Spleen (tissue), 11 donors: Measurements from ENCODE around the gene GRID2. TPM values are rescaled to one million over a fixed set of nuclear protein-coding genes. Genes with fewer than 3 reads are reported as not detected.

ENCODE experiments used
- DNase-seq: peaks from one replicate; pipeline ENCODE4 v3.0.0-alpha.2; 2020
- H3K27ac ChIP-seq, 8 donors: fragments of 200-600 bp; sonication (generic) in 7 of 8; 1 replicate in 4 of 8; 2 replicates in 4 of 8; pipeline versions ENCODE4 v1.5.0 to v1.8.0; 2016 to 2021; ENCODE audit warnings: inconsistent platforms in 4 of 8, mild to moderate bottlenecking in 4 of 8, moderate library complexity in 1 of 8
- H3K27me3 ChIP-seq, 7 donors: fragments of 200-600 bp; sonication (generic) in 6 of 7; replicated peaks in 1 of 7; 1 replicate in 4 of 7; 2 replicates in 3 of 7; pipeline versions ENCODE4 v1.5.0 to v1.8.0; 2016 to 2021; ENCODE audit warnings: inconsistent platforms in 3 of 7, mild to moderate bottlenecking in 1 of 7
- H3K36me3 ChIP-seq, 6 donors: fragments of 200-600 bp; sonication (generic) in 5 of 6; 1 replicate in 4 of 6; 2 replicates in 2 of 6; pipeline versions ENCODE4 v1.5.0 to v1.8.0; 2016 to 2021; ENCODE audit warnings: inconsistent platforms in 2 of 6
- H3K4me1 ChIP-seq, 6 donors: fragments of 200-600 bp; sonication (generic) in 5 of 6; 1 replicate in 3 of 6; 2 replicates in 3 of 6; pipeline versions ENCODE4 v1.5.0 to v1.8.0; 2016 to 2021; ENCODE audit warnings: inconsistent platforms in 3 of 6
- H3K4me3 ChIP-seq, 8 donors: fragments of 200-600 bp; sonication (generic) in 7 of 8; 1 replicate in 4 of 8; 2 replicates in 4 of 8; pipeline versions ENCODE4 v1.5.0 to v1.8.0; 2016 to 2021; ENCODE audit warnings: inconsistent platforms in 4 of 8, mild to moderate bottlenecking in 4 of 8, moderate library complexity in 2 of 8
- H3K9me3 ChIP-seq, 8 donors: fragments of 200-600 bp; sonication (generic) in 7 of 8; 1 replicate in 4 of 8; 2 replicates in 4 of 8; pipeline versions ENCODE4 v1.5.0 to v1.8.0; 2016 to 2021; ENCODE audit warnings: inconsistent platforms in 4 of 8
- POLR2A ChIP-seq, 3 donors: fragments of 450-650 bp; IDR thresholded peaks; one replicate each; pipeline ENCODE4 v1.5.1; 2017; ENCODE audit warnings: antibody characterized with exemption in 3 of 3, mild to moderate bottlenecking in 1 of 3
- POLR2AphosphoS5 ChIP-seq, 3 donors: sonication (generic); formaldehyde crosslinking; IDR thresholded peaks; one replicate each; pipeline ENCODE4 v1.5.1; 2017; ENCODE audit warnings: antibody characterized with exemption in 3 of 3
- WGBS, 5 donors: extraction: QIAGEN DNeasy Blood & Tissue Kit in 3 of 5; methylation state at CpG; one replicate each; pipeline versions ENCODE4 v1.1.5 to v1.1.7; 2013 to 2018; 5-methylcytosine and 5-hydroxymethylcytosine counted together
- intact Hi-C: fragments of 100-400 bp; cut with DNase I; formaldehyde crosslinking; loops from one replicate; pipeline ENCODE4 v1.15.0; 2023; ENCODE audit warnings: low total_unique reads
- polyA plus RNA-seq, 3 donors: library from polyadenylated mRNA; stranded (reverse); fragments of 200-250 nt; gene quantifications; one replicate each; pipeline ENCODE4 v1.2.1, GENCODE V29; 2013
- total RNA-seq, 7 donors: library from RNA; depleted of rRNA in 3 of 7; stranded (reverse); fragments of >200 nt in 3 of 7; fragmentation: NEBNext Ultra II Directional in 4 of 7; extraction: Animal tissue kit (Norgen Biotek cat#: 25700) in 4 of 7; gene quantifications; one replicate each; pipeline versions ENCODE4 v1.1.0 to v1.2.1, GENCODE V29; 2016 to 2021
- TF ChIP-seq, protein P1 (sequence below), 11 experiments: fragments of 200-600 bp in 7 of 11; fragments of 450-650 bp in 4 of 11; sonication (generic) in 4 of 11; IDR thresholded peaks in 8 of 11; conservative IDR thresholded peaks in 3 of 11; 1 replicate in 7 of 11; 2 replicates in 4 of 11; pipeline versions ENCODE4 v1.4.0 to v1.8.0; 2016 to 2021; ENCODE audit warnings: antibody characterized with exemption in 11 of 11, inconsistent platforms in 4 of 11, mild to moderate bottlenecking in 1 of 11
- donor health status: healthy with polysubstance abuse.
- donor health status: DM: no; HTN: no; CAD: no; lungs with moderate emphysema.
- donor health status: DM: no; HTN: no; CAD: no.
- donor health status: Bipolar disorder and iron deficiency.
- donor health status: healthy.
- donor health status: DM: no; HTN: no; CAD: no.
- donor health status: DM: yes; HTN: yes; CAD: no.

Gene GRID2
- total and polyA plus RNA-seq, 10 donors: 0.03 to 0.92 (median 0.22) TPM; not detected in 4

DNA sequence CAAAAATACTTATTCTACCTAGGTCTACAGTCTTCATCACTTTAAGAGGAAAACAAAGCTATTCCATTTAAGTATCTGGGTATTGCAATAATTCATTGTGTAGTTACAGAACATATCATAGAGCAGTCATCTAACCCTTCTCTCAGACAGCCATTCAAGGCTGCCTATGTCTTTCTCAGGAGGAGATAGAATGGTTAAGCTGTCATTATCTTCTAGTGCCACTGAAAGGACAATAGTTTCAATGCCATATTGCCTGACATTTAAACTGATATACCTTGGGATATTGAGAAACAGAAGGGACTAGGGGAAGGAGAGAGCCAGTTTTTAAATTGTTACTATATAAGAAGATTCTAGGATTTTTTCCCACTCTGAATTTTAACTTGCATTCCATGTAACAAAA lies 527.0 kb downstream of the GRID2 start:
- no peak overlapping the region for H3K27ac ChIP-seq
- TF ChIP-seq POLR2AphosphoS5 (IDR thresholded peaks at IDR 0.05) (no peak), POLR2A (IDR thresholded peaks at IDR 0.05) (no peak)
- TF ChIP-seq, protein P1, sequence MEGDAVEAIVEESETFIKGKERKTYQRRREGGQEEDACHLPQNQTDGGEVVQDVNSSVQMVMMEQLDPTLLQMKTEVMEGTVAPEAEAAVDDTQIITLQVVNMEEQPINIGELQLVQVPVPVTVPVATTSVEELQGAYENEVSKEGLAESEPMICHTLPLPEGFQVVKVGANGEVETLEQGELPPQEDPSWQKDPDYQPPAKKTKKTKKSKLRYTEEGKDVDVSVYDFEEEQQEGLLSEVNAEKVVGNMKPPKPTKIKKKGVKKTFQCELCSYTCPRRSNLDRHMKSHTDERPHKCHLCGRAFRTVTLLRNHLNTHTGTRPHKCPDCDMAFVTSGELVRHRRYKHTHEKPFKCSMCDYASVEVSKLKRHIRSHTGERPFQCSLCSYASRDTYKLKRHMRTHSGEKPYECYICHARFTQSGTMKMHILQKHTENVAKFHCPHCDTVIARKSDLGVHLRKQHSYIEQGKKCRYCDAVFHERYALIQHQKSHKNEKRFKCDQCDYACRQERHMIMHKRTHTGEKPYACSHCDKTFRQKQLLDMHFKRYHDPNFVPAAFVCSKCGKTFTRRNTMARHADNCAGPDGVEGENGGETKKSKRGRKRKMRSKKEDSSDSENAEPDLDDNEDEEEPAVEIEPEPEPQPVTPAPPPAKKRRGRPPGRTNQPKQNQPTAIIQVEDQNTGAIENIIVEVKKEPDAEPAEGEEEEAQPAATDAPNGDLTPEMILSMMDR (IDR thresholded peaks at IDR 0.05 in 8 of 11, conservative IDR thresholded peaks at IDR 0.05 in 3 of 11): no peak
- no peaks in the 10 kb centered on the region for H3K9me3 ChIP-seq
- H3K27me3 ChIP-seq: no peaks in the 10 kb centered on the region
- intact Hi-C loops: no loop called here
- DNase-seq: no peak
- no peaks in the 10 kb centered on the region for H3K4me1 ChIP-seq
- H3K36me3 ChIP-seq: no peaks in the 10 kb centered on the region
- no peak overlapping the region for H3K4me3 ChIP-seq

DNA sequence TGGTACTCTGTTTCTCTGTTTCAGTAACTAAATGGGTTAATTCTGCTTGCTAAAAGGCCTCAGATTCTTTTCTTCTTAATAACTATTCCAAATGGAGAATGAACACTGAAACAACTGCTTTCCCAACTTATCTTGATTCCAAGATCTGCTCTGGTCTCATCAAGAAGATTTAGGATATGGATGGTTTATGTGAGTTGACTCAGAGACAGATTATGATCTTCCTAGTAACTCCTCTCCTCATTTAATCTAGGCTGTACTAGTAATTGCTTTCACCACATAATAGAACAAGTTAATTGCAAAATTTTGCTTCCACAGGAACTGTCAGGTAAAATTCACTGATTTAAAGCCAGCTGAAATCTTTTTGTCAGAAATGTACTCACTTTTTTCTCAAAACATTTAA lies 537.1 kb downstream of the GRID2 start:
- Histone ChIP-seq H3K36me3 (no peaks in the 10 kb centered on the region), H3K27ac (no peak overlapping the region), H3K9me3 (no peaks in the 10 kb centered on the region), H3K27me3 (no peaks in the 10 kb centered on the region), H3K4me1 (no peaks in the 10 kb centered on the region), H3K4me3 (no peak overlapping the region)
- intact Hi-C loops: no loop called here
- TF ChIP-seq POLR2AphosphoS5 (IDR thresholded peaks at IDR 0.05) (no peak), POLR2A (IDR thresholded peaks at IDR 0.05) (no peak)
- TF ChIP-seq, protein P1 (IDR thresholded peaks at IDR 0.05 in 8 of 11, conservative IDR thresholded peaks at IDR 0.05 in 3 of 11): no peak
- DNase-seq: no peak

DNA sequence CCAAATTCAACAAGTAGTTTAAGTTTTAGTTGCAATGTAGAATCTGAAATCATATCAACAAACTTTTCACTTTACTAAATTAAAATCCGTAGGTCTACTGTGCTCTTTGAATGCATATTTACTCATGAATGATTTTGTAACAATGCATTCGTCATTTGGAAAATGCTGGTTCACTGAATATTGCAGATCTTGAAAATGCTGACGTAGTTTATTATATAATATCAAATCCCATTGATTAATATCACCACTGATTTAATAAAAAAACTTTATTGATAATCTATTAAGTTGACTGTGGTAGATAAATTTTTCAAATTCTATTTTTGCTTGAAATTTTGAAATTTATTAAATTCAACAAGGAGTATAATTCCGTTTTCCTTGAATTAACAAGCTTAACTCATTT lies 540.0 kb downstream of the GRID2 start:
- TF ChIP-seq POLR2AphosphoS5 (IDR thresholded peaks at IDR 0.05) (no peak), POLR2A (IDR thresholded peaks at IDR 0.05) (no peak)
- TF ChIP-seq, protein P1 (IDR thresholded peaks at IDR 0.05 in 8 of 11, conservative IDR thresholded peaks at IDR 0.05 in 3 of 11): no peak

DNA sequence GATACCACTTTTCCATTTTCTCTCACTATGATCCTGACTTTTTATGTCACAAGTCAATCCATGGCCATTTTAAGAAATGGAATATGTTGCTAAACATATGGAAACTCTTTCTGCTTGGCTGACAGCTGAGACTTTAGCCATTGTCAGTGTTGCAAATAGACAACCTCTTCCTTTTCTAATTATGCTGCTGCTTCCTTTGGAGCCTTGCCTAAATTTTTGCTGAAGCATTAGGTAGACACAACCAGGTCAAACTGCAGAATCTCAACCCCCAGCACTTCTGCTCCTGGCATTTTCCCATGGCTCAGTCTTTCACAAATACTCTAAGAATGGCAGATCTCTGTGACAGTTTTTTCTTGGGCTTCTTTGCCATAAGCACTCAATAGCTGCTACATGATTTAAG lies 543.3 kb downstream of the GRID2 start:
- Histone ChIP-seq H3K36me3 (no peaks in the 10 kb centered on the region), H3K9me3 (no peaks in the 10 kb centered on the region), H3K27ac (no peak overlapping the region), H3K27me3 (no peaks in the 10 kb centered on the region), H3K4me1 (no peaks in the 10 kb centered on the region), H3K4me3 (no peak overlapping the region)
- intact Hi-C loops: no loop called here
- no peak for DNase-seq
- TF ChIP-seq, protein P1 (IDR thresholded peaks at IDR 0.05 in 8 of 11, conservative IDR thresholded peaks at IDR 0.05 in 3 of 11): no peak
- TF ChIP-seq POLR2A (IDR thresholded peaks at IDR 0.05) (no peak), POLR2AphosphoS5 (IDR thresholded peaks at IDR 0.05) (no peak)

More for the DNA sequence above, 540.0 kb downstream of the GRID2 start:
- no peaks in the 10 kb centered on the region for H3K9me3 ChIP-seq
- intact Hi-C loops: no loop called here
- no peak overlapping the region for H3K27ac ChIP-seq
- DNase-seq: no peak
- no peak overlapping the region for H3K4me3 ChIP-seq
- H3K27me3 ChIP-seq: no peaks in the 10 kb centered on the region
- no peaks in the 10 kb centered on the region for H3K4me1 ChIP-seq
- no peaks in the 10 kb centered on the region for H3K36me3 ChIP-seq
- WGBS, 5 donors: 78 to 91% (median 87%) methylated on average over 4 of the region's 4 CpGs
